ENCODE results near the gene TUBB3. TPM values are rescaled to one million over a fixed set of nuclear protein-coding genes. Genes with fewer than 3 reads are reported as not detected.

TUBB3 gene
- total RNA-seq, 6 experiments from 2014 or later: 0.13 to 0.86 (median 0.36) TPM; not detected in 2

DNA sequence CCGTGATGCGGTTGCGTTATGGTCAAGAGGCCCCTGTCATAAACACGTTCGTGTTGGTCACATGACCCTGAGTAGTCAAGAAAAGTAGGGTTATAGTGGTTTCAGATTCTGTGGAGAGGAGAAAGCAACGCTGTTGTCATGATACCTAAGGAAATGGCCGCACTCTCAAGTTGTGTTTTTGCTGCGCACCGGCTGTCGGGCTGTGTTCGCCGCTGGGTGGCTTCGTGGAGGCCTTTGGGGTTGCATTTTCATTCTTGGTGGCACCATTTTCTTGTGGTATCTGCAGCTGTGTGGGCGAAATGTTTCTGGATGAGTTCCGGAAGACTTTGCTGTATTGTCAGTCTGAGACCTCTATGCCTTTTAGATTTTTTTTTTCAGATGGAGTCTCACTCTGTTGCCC lies 60.4 kb downstream of the TUBB3 start:
- ATAC-seq (no peak), DNase-seq (no peak)
- Histone ChIP-seq H3K36me3 (peaks cover 0 to 68% (median 33%) of the 10 kb centered on the region in 4 donors), H3K9me3 (no peaks in the 10 kb centered on the region), H3K4me3 (no peak overlapping the region), H3K27ac (no peak overlapping the region), H3K4me1 (no peaks in the 10 kb centered on the region), H3K27me3 (no peaks in the 10 kb centered on the region)
- intact Hi-C loops (cut with DNase I): no loop called here
- 68% methylated on average over 6 of the region's 15 CpGs for WGBS (ENCODE audit: insufficient coverage, low coverage, low lambda C conversion rate, missing lambda C conversion rate)
- TF ChIP-seq, protein P1, sequence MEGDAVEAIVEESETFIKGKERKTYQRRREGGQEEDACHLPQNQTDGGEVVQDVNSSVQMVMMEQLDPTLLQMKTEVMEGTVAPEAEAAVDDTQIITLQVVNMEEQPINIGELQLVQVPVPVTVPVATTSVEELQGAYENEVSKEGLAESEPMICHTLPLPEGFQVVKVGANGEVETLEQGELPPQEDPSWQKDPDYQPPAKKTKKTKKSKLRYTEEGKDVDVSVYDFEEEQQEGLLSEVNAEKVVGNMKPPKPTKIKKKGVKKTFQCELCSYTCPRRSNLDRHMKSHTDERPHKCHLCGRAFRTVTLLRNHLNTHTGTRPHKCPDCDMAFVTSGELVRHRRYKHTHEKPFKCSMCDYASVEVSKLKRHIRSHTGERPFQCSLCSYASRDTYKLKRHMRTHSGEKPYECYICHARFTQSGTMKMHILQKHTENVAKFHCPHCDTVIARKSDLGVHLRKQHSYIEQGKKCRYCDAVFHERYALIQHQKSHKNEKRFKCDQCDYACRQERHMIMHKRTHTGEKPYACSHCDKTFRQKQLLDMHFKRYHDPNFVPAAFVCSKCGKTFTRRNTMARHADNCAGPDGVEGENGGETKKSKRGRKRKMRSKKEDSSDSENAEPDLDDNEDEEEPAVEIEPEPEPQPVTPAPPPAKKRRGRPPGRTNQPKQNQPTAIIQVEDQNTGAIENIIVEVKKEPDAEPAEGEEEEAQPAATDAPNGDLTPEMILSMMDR (IDR thresholded peaks at IDR 0.05): no peak
- no peak for TF ChIP-seq POLR2A (IDR thresholded peaks at IDR 0.05)

DNA sequence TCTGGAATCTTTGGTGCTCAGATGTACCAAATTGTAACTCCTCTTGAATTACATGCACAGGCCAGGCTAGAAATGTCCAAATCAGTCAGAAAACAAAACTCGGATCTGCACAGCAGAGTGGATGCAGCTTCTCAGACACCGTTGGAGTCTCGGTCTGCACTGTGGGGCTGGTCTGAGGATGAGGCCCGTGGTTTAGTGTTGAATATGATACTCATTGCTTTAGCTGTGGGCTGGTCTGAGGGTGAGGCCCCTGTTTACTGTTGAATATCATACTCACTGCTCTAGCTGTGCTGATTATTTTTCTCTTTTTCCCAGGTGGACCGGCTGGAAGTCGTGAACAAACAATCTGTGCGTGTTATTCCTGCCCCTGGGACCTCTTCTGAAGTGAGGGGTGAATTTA lies 61.1 kb downstream of the TUBB3 start:
- TF ChIP-seq POLR2A (IDR thresholded peaks at IDR 0.05): no peak
- TF ChIP-seq, protein P1 (IDR thresholded peaks at IDR 0.05): no peak
- whole genome bisulfite sequencing (ENCODE audit: insufficient coverage, low coverage, low lambda C conversion rate, missing lambda C conversion rate): 90% methylated on average over 4 of the region's 7 CpGs

DNA sequence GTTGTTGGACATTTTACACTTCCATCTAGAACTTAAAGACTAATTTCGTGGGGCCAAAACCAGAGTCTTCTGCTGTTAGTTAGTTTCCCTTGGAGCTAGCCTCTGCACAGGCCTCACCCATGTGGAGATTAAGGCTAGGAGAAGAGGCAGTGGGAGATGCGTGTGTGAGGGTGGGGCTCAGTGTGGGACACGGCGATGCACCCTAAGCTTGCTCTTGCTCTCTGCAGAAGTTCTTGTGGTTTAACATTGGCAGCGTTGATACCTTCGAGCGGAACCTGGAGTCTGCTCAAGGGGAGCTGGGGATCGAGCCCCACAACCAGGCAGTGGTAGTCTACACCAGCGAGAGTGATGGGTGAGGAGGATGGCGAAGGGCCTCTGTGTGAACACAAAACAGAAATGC lies 62.1 kb downstream of the TUBB3 start:
- ATAC-seq (no peak), DNase-seq (no peak)
- Histone ChIP-seq H3K27ac (no peak overlapping the region), H3K4me3 (no peak overlapping the region), H3K4me1 (no peaks in the 10 kb centered on the region), H3K27me3 (no peaks in the 10 kb centered on the region), H3K9me3 (no peaks in the 10 kb centered on the region), H3K36me3 (peaks cover 0 to 61% (median 32%) of the 10 kb centered on the region in 4 donors)
- intact Hi-C loops (cut with DNase I): no loop called here
- 89% methylated on average over 10 of the region's 10 CpGs for WGBS (ENCODE audit: insufficient coverage, low coverage, low lambda C conversion rate, missing lambda C conversion rate)
- no peak for TF ChIP-seq POLR2A (IDR thresholded peaks at IDR 0.05)
- TF ChIP-seq, protein P1 (IDR thresholded peaks at IDR 0.05): no peak

More for the DNA sequence above, 61.1 kb downstream of the TUBB3 start:
- intact Hi-C loops (cut with DNase I): no loop called here
- Histone ChIP-seq H3K27me3 (no peaks in the 10 kb centered on the region), H3K4me1 (no peaks in the 10 kb centered on the region), H3K27ac (no peak overlapping the region), H3K36me3 (peaks cover 0 to 67% (median 33%) of the 10 kb centered on the region in 4 donors), H3K9me3 (no peaks in the 10 kb centered on the region), H3K4me3 (no peak overlapping the region)
- DNase-seq (no peak), ATAC-seq (no peak)

Other genes with a start within 250 kb of the TUBB3 start
- 10 to 100 TPM; 35.0 to 72.2 (median 53.7) TPM for gene CDK10, start 236.7 kb upstream of the TUBB3 start, total RNA-seq
- gene SPATA2L, start 221.6 kb upstream of the TUBB3 start, total RNA-seq: 10 to 100 TPM in 3 of 6 experiments, 1 to 10 TPM in 3; 5.6 to 17.9 (median 11.2) TPM
- gene VPS9D1, start 202.4 kb upstream of the TUBB3 start, total RNA-seq: 10 to 100 TPM in 3 of 6 experiments, 1 to 10 TPM in 3; 5.6 to 12.4 (median 9.4) TPM
- gene ZNF276, start 201.8 kb upstream of the TUBB3 start, total RNA-seq: 10 to 100 TPM in 2 of 6 experiments, 1 to 10 TPM in 4; 6.9 to 13.4 (median 9.1) TPM
- gene FANCA, start 106.7 kb upstream of the TUBB3 start, total RNA-seq: 10 to 100 TPM in 1 of 6 experiments, 1 to 10 TPM in 5; 4.5 to 12.7 (median 8.3) TPM
- 1 to 10 TPM; 4.8 to 7.8 (median 6.1) TPM for gene SPIRE2, start 94.9 kb upstream of the TUBB3 start, total RNA-seq
- 10 to 100 TPM; 66.6 to 91.6 (median 77.9) TPM for gene TCF25, start 49.8 kb upstream of the TUBB3 start, total RNA-seq
- 1 to 10 TPM in 2 of 6 experiments, under 1 TPM in 4; 0.31 to 1.6 (median 0.77) TPM for gene MC1R, start 4.5 kb upstream of the TUBB3 start, total RNA-seq
- gene DEF8, start 25.4 kb downstream of the TUBB3 start, total RNA-seq: 10 to 100 TPM; 16.7 to 44.1 (median 20.7) TPM
- gene DBNDD1, start 96.1 kb downstream of the TUBB3 start, total RNA-seq: 10 to 100 TPM in 3 of 6 experiments, 1 to 10 TPM in 3; 2.6 to 17.5 (median 7.6) TPM
- under 1 TPM in 2 of 6 experiments, not detected in 4; 0.09 to 0.12 TPM for gene PRDM7, start 154.0 kb downstream of the TUBB3 start, total RNA-seq

Measured in right lobe of liver (tissue), 6 donors.